Panc1 (cell line): ENCODE measurements around the gene INPP5D. TPM values are rescaled to one million over a fixed set of nuclear protein-coding genes. Genes with fewer than 3 reads are reported as not detected.

Source experiments
- ATAC-seq: fragments of 200-7000 bp; cut with Tn5 transposase; 2 replicates; pipeline ENCODE4 v1.9.1; 2020; ENCODE audit warnings: mild to moderate bottlenecking, moderate library complexity
- BruUV-seq: library from RNA; stranded (reverse); fragments of 400-500 nt; replicated peaks from 2 replicates; lab custom pipeline; 2021; lab: Mats Ljungman, UMichigan
- CTCF ChIA-PET: fragments of 300-600 bp; sonication (Branson Sonifier 250); formaldehyde crosslinking; loops from one replicate; lab custom pipeline; 2022; ENCODE audit warnings: antibody characterized with exemption; lab: Charles Lee
- POLR2A ChIA-PET: fragments of 300-600 bp; sonication (Branson Sonifier 250); formaldehyde crosslinking; loops from one replicate; lab custom pipeline; 2022; ENCODE audit warnings: antibody characterized with exemption; lab: Charles Lee
- DNase-seq: peaks from one replicate; pipeline ENCODE4 v3.0.0-alpha.2; 2010; ENCODE audit warnings: low read depth, low spot score
- H3K27ac ChIP-seq: 2 replicates; pipeline ENCODE4 v1.5.1; 2011; ENCODE audit warnings: mild to moderate bottlenecking, low read length, inconsistent platforms
- H3K27me3 ChIP-seq: fragments of 200-500 bp; sonication (Bioruptor generic); 2 replicates; pipeline ENCODE4 v1.6.0; 2014; ENCODE audit warnings: low read length, inconsistent platforms; ENCODE audit not compliant: control insufficient read depth, insufficient read depth
- H3K36me3 ChIP-seq: fragments of 200-500 bp; sonication (Bioruptor generic); 2 replicates; pipeline ENCODE4 v1.5.1; 2014; ENCODE audit warnings: inconsistent platforms, mild to moderate bottlenecking, low read length, moderate library complexity; ENCODE audit not compliant: control insufficient read depth, insufficient read depth
- H3K4me1 ChIP-seq: 2 replicates; pipeline ENCODE4 v1.5.1; 2011; ENCODE audit warnings: inconsistent platforms, mild to moderate bottlenecking, low read length, moderate library complexity; ENCODE audit not compliant: control insufficient read depth, insufficient read depth
- H3K4me3 ChIP-seq, 2 experiments: 2 replicates each; pipeline ENCODE4 v1.5.1; 2011 to 2012; ENCODE audit warnings: low read depth in 2 of 2, low read length in 2 of 2, mild to moderate bottlenecking in 2 of 2, inconsistent platforms in 1 of 2, moderate library complexity in 1 of 2
- H3K9me3 ChIP-seq: fragments of 200-500 bp; sonication (Bioruptor generic); 2 replicates; pipeline ENCODE4 v1.5.1; 2014; ENCODE audit warnings: low read depth, mild to moderate bottlenecking, inconsistent platforms, low read length, moderate library complexity; ENCODE audit not compliant: control insufficient read depth, insufficient read depth
- POLR2AphosphoS5 ChIP-seq: IDR thresholded peaks from 2 replicates; pipeline ENCODE4 v1.6.1; 2012; ENCODE audit warnings: mild to moderate bottlenecking, low read depth, low read length, moderate library complexity
- SIN3A ChIP-seq: IDR thresholded peaks from 2 replicates; pipeline ENCODE4 v1.6.1; 2012; ENCODE audit warnings: low read depth, mild to moderate bottlenecking, low read length, moderate library complexity, borderline replicate concordance; ENCODE audit not compliant: insufficient read depth
- TCF7L2 ChIP-seq: IDR thresholded peaks from 2 replicates; pipeline ENCODE4 v1.6.1; 2011; ENCODE audit warnings: mild to moderate bottlenecking, low read depth, low read length, inconsistent platforms
- in situ Hi-C: cut with HindIII; loops from 2 replicates; pipeline ENCODE4 v1.10.0; 2016; ENCODE audit warnings: low sequenced_read_pairs, low pct_unique_long_range_greater_than_20kb
- intact Hi-C: fragments of 100-400 bp; cut with micrococcal nuclease; formaldehyde crosslinking; loops from one replicate; pipeline ENCODE4 v1.10.0; 2022; ENCODE audit not compliant: unreplicated experiment
- total RNA-seq: library from RNA; stranded (reverse); gene quantifications from one replicate; pipeline ENCODE4 v1.2.1, GENCODE V29; 2021; ENCODE audit not compliant: unreplicated experiment
- TF ChIP-seq, protein P1 (sequence below), 2 experiments: IDR thresholded peaks; 2 replicates each; pipeline ENCODE4 v1.6.1; 2011 to 2012; ENCODE audit warnings: low read depth in 2 of 2, control low read depth in 1 of 2, low read length in 1 of 2, mild to moderate bottlenecking in 1 of 2, moderate library complexity in 1 of 2; ENCODE audit not compliant: insufficient read depth in 1 of 2
- TF ChIP-seq, protein P2 (sequence below): fragments of 450-650 bp; IDR thresholded peaks from 2 replicates; pipeline ENCODE4 v1.5.1; 2017; ENCODE audit warnings: mild to moderate bottlenecking

INPP5D gene
- total RNA-seq, 1 experiment from 2014 or later = 0.39 TPM

DNA sequence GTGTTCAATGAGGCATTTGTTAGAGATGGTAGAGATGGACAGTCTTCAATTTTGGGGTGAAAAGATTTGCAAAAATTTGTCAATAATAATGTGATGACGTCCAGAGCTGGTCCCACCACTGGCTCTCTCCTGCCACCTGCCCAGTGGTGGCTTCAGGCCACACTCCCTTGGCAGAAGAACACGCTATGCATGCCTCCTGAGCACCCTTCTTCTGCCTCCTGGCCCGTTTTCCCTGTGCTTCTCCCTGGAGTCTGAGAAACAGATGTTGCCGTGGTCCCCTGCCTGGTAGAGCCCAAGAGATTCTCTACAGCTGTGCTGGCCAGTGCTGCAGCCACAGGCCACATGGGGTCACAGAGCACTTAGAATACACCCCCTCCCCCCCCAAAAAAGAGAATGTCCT lies 33.6 kb downstream of the INPP5D start:
- H3K27ac ChIP-seq = no peak overlapping the region
- TF ChIP-seq, protein P1, sequence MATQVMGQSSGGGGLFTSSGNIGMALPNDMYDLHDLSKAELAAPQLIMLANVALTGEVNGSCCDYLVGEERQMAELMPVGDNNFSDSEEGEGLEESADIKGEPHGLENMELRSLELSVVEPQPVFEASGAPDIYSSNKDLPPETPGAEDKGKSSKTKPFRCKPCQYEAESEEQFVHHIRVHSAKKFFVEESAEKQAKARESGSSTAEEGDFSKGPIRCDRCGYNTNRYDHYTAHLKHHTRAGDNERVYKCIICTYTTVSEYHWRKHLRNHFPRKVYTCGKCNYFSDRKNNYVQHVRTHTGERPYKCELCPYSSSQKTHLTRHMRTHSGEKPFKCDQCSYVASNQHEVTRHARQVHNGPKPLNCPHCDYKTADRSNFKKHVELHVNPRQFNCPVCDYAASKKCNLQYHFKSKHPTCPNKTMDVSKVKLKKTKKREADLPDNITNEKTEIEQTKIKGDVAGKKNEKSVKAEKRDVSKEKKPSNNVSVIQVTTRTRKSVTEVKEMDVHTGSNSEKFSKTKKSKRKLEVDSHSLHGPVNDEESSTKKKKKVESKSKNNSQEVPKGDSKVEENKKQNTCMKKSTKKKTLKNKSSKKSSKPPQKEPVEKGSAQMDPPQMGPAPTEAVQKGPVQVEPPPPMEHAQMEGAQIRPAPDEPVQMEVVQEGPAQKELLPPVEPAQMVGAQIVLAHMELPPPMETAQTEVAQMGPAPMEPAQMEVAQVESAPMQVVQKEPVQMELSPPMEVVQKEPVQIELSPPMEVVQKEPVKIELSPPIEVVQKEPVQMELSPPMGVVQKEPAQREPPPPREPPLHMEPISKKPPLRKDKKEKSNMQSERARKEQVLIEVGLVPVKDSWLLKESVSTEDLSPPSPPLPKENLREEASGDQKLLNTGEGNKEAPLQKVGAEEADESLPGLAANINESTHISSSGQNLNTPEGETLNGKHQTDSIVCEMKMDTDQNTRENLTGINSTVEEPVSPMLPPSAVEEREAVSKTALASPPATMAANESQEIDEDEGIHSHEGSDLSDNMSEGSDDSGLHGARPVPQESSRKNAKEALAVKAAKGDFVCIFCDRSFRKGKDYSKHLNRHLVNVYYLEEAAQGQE (IDR thresholded peaks at IDR 0.05; ENCODE audit: insufficient read depth in 1 of 2, low read depth in 2 of 2, low read length in 1 of 2) = no peak
- TF ChIP-seq POLR2AphosphoS5 (no peak), SIN3A (no peak), TCF7L2 (no peak)
- TF ChIP-seq, protein P2, sequence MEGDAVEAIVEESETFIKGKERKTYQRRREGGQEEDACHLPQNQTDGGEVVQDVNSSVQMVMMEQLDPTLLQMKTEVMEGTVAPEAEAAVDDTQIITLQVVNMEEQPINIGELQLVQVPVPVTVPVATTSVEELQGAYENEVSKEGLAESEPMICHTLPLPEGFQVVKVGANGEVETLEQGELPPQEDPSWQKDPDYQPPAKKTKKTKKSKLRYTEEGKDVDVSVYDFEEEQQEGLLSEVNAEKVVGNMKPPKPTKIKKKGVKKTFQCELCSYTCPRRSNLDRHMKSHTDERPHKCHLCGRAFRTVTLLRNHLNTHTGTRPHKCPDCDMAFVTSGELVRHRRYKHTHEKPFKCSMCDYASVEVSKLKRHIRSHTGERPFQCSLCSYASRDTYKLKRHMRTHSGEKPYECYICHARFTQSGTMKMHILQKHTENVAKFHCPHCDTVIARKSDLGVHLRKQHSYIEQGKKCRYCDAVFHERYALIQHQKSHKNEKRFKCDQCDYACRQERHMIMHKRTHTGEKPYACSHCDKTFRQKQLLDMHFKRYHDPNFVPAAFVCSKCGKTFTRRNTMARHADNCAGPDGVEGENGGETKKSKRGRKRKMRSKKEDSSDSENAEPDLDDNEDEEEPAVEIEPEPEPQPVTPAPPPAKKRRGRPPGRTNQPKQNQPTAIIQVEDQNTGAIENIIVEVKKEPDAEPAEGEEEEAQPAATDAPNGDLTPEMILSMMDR = no peak
- ChIA-PET CTCF (no interaction called here), POLR2A (interaction anchor here (0.6 kb wide), 3 partner anchors 11 to 273 kb away, joined by 3 to 6 read pairs (median 5); no protein-coding TSS in a partner anchor)
- ATAC-seq (no peak), DNase-seq (no peak)
- H3K9me3 ChIP-seq = no peaks in the 10 kb centered on the region
- intact Hi-C loops (no loop called here), in situ Hi-C loops (no loop called here)
- no peaks in the 10 kb centered on the region for H3K36me3 ChIP-seq
- no peaks in the 10 kb centered on the region for H3K4me1 ChIP-seq
- H3K27me3 ChIP-seq = no peaks in the 10 kb centered on the region
- no peak overlapping the region for H3K4me3 ChIP-seq
- BruUV-seq = no TSS peak

DNA sequence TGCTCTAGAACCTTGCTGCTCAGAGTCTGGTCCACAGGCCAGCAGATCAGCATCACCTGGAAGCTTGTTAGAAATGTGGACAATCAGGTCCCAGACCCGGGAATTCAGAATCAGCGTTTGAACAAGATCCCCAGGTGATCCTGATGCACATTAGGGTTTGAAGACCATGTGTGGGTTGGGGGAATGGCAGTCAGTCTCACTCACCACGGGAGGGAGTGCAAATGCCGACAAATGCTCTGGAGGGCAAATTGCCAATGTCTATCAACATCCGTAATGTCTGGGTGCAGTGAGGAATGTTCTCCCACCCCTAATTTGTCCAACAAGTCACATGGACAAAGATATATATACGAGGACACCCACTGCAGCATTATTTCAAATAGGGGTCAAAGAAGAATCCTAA lies 34.5 kb downstream of the INPP5D start:
- Histone ChIP-seq H3K4me1 (no peaks in the 10 kb centered on the region), H3K9me3 (no peaks in the 10 kb centered on the region), H3K27me3 (no peaks in the 10 kb centered on the region), H3K36me3 (no peaks in the 10 kb centered on the region), H3K27ac (no peak overlapping the region), H3K4me3 (no peak overlapping the region)
- no peak for ATAC-seq
- ChIA-PET POLR2A (no interaction called here), CTCF (no interaction called here)
- BruUV-seq = no TSS peak
- in situ Hi-C loops (no loop called here), intact Hi-C loops (no loop called here)
- no peak for TF ChIP-seq TCF7L2
- no peak for TF ChIP-seq SIN3A
- TF ChIP-seq, protein P2 = no peak
- TF ChIP-seq POLR2AphosphoS5 = no peak
- TF ChIP-seq, protein P1 (IDR thresholded peaks at IDR 0.05; ENCODE audit: insufficient read depth in 1 of 2, low read depth in 2 of 2, low read length in 1 of 2) = no peak
- no peak for DNase-seq
